ENCODE results near the gene PPT1.

Gene PPT1

DNA sequence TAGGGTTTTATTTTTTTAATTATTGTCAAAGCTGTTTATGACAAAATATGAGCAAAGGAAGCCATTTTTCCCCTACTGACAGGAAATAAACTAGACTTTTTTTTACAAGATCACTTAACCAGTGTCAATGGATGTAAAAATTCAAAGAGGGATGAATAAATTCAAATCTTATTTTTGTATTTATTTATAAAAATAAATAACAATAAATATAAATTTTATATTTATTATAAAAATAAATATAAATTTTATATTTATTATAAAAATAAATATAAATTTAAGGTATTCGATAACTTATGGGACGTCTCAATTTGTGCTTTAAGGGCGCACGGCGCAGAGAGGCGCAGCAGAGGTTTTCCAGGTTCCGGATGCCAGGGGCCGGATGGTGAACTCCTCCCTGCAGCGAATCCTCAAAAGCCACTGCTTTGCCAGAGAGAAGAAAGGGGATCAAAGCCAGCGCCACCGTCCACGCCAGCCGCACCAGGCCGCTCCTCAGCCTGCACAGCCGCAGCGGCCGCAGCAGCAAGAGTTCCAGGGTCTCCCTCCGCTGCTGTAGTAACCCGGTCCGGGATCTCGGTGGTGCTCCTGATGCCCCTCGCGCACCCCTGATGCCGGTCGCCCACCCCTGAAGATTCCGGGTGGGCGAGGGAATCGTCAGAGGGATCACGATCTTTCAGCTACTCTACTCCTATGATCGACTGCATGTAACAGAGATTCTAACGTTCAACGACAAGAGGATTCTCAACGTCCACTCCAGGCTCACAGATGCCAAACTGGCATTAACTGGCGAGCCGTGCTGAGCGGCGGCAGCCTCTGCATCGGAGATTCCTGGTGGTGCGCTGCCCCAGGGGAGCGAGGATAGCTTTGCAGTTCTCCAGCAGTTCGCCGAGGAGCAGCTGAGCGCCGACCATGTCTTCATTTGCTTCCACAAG, 35.6 kb upstream of the PPT1 start:
- H3K4me3 ChIP-seq (ENCODE audit: low read depth, low read length), result no peak overlapping the region
- TF ChIP-seq, protein P1, sequence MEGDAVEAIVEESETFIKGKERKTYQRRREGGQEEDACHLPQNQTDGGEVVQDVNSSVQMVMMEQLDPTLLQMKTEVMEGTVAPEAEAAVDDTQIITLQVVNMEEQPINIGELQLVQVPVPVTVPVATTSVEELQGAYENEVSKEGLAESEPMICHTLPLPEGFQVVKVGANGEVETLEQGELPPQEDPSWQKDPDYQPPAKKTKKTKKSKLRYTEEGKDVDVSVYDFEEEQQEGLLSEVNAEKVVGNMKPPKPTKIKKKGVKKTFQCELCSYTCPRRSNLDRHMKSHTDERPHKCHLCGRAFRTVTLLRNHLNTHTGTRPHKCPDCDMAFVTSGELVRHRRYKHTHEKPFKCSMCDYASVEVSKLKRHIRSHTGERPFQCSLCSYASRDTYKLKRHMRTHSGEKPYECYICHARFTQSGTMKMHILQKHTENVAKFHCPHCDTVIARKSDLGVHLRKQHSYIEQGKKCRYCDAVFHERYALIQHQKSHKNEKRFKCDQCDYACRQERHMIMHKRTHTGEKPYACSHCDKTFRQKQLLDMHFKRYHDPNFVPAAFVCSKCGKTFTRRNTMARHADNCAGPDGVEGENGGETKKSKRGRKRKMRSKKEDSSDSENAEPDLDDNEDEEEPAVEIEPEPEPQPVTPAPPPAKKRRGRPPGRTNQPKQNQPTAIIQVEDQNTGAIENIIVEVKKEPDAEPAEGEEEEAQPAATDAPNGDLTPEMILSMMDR (IDR thresholded peaks at IDR 0.05; ENCODE audit: low read depth, low read length, missing control alignments), result no peak
- DNase-seq (ENCODE audit: low read depth), result no peak

DNA sequence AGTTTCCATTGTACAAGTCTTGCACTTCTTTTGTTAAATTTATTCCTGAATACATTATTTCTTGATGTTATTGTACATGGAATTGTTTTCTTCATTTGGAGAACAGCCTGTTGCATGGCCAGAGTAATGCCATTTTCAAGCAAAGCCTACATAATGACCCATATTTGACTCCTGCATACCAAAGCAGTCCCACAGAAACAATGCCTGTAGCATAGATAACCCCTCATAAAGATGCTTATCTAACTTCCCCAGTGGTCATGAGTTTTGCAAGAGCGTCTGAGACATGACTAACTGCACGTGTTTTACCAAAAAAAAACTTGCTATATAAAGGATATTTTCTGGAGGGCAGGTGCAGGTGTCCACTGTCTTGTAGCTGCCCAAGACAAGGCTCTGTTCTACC, 33.8 kb upstream of the PPT1 start:
- TF ChIP-seq, protein P1 (IDR thresholded peaks at IDR 0.05; ENCODE audit: low read depth, low read length, missing control alignments), result no peak
- DNase-seq (ENCODE audit: low read depth), result no peak
- H3K4me3 ChIP-seq (ENCODE audit: low read depth, low read length), result no peak overlapping the region

DNA sequence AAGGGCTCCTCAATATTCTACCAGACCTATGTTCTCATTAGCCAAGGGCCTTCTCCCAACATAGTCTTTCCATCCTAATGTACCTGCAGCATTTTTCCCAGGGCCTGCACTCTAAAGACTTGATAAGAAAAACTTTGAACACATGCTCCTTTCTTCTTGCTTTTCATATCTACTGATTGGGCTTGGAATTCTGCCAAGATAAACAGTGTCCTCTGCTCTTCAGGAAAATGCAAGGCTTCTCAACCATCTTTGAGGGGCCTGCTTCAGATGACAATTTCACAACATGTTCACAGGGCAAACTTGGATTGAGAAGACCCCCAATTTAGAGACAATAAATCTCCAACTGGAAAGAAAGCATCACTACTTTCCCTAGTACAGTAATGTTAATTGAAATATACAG, 25.8 kb upstream of the PPT1 start:
- no peak for DNase-seq (ENCODE audit: low read depth)
- no peak overlapping the region for H3K4me3 ChIP-seq (ENCODE audit: low read depth, low read length)
- TF ChIP-seq, protein P1 (IDR thresholded peaks at IDR 0.05; ENCODE audit: low read depth, low read length, missing control alignments), result no peak

DNA sequence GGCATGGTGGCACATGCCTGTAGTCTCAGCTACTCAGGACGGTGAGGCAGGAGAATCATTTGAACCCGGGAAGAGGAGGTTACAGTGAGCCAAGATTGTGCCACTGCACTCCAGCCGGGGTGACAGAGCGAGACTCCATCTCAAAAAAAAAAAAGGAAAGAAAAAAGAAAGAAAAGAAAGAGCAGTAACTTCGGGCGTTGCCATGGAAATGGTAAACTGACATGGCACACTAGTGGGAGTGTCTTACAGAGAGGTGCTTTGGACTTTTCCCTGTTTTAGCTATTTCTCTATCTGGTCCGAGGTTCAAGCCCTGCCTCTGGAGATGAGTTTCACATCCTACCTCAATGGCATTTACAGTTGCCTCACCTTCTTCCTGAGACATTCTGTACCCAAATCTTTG, 23.1 kb upstream of the PPT1 start:
- TF ChIP-seq, protein P1 (IDR thresholded peaks at IDR 0.05; ENCODE audit: low read depth, low read length, missing control alignments), result no peak
- H3K4me3 ChIP-seq (ENCODE audit: low read depth, low read length), result no peak overlapping the region
- no peak for DNase-seq (ENCODE audit: low read depth)

DNA sequence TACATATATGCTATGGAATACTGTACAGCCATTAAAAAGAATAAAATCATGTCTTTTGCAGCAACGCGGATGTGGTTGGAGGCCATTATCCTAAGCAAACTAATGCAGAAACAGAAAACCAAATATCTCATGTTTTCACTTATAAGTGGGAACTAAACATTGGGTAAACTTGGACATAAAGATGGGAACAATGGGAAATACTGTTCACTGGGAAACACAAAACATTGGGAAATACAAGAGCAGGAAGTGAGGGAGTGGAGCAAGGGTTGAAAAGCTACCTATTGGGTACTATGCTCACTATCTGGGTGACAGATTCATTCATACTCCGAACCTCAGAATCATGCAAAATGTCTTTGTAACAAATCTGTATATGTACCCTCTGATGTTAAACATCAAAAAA, 17.3 kb upstream of the PPT1 start:
- TF ChIP-seq, protein P1 (IDR thresholded peaks at IDR 0.05; ENCODE audit: low read depth, low read length, missing control alignments), result no peak
- H3K4me3 ChIP-seq (ENCODE audit: low read depth, low read length), result no peak overlapping the region
- no peak for DNase-seq (ENCODE audit: low read depth)

DNA sequence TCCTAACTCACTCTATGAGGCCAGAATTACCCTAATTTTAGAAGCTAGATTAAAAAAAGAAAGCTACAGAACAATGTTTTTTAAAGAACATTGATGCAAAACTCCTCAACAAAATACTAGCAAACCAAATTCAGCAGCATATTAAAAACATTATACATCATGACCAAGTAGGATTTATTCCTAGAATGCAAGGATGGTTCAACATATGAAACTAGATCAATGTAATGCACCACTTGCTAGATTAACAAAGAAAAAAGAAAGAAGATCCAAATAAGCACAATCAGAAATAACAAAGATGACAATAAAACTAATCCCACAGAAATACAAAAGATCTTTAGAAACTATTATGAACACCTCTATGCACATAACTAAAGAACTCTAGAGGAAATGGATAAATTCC, 13.3 kb upstream of the PPT1 start:
- TF ChIP-seq, protein P1 (IDR thresholded peaks at IDR 0.05; ENCODE audit: low read depth, low read length, missing control alignments), result no peak
- no peak overlapping the region for H3K4me3 ChIP-seq (ENCODE audit: low read depth, low read length)
- DNase-seq (ENCODE audit: low read depth), result no peak

Data from GM12864 (cell line).